HepG2 (cell line): ENCODE measurements around the gene ATXN7L2. TPM values are rescaled to one million over a fixed set of nuclear protein-coding genes. Genes with fewer than 3 reads are reported as not detected.

ENCODE experiments used
- CERS6 ChIP-seq: sonication (generic); formaldehyde crosslinking; IDR thresholded peaks from 2 replicates; pipeline ENCODE4 v1.5.0; 2020; ENCODE audit warnings: missing genetic modification reagents
- CHD4 ChIP-seq: fragments of 200-600 bp; sonication (generic); IDR thresholded peaks from 2 replicates; pipeline ENCODE4 v1.7.0; 2017; ENCODE audit warnings: mild to moderate bottlenecking, low read length, borderline replicate concordance
- FOXO1 ChIP-seq: sonication (generic); formaldehyde crosslinking; IDR thresholded peaks from 2 replicates; pipeline ENCODE4 v1.4.0; 2020; ENCODE audit warnings: missing genetic modification reagents
- HMG20B ChIP-seq: conservative IDR thresholded peaks from 2 replicates; pipeline ENCODE4 v1.6.1; 2016; ENCODE audit warnings: missing genetic modification reagents, missing compliant biosample characterization
- IKZF5 ChIP-seq: IDR thresholded peaks from 2 replicates; pipeline ENCODE4 v1.6.1; 2018; ENCODE audit warnings: missing genetic modification reagents, mild to moderate bottlenecking, missing compliant biosample characterization
- MIXL1 ChIP-seq: IDR thresholded peaks from 2 replicates; pipeline ENCODE4 v1.6.1; 2016
- PHF20 ChIP-seq: sonication (generic); formaldehyde crosslinking; IDR thresholded peaks from 2 replicates; pipeline ENCODE4 v1.5.0; 2020; ENCODE audit warnings: mild to moderate bottlenecking, missing genetic modification reagents
- RFXAP ChIP-seq: sonication (generic); formaldehyde crosslinking; IDR thresholded peaks from 2 replicates; pipeline ENCODE4 v1.4.0; 2020; ENCODE audit warnings: missing genetic modification reagents, borderline replicate concordance
- SMC3 ChIP-seq: IDR thresholded peaks from 2 replicates; pipeline ENCODE4 v1.6.1; 2011; ENCODE audit warnings: low read length, improper control_type of control experiment
- SP140L ChIP-seq: sonication (generic); formaldehyde crosslinking; IDR thresholded peaks from 2 replicates; pipeline ENCODE4 v1.4.0; 2020; ENCODE audit warnings: missing genetic modification reagents, borderline replicate concordance
- ZBTB1 ChIP-seq: sonication (generic); formaldehyde crosslinking; IDR thresholded peaks from 2 replicates; pipeline ENCODE4 v1.4.0; 2020; ENCODE audit warnings: missing genetic modification reagents, borderline replicate concordance
- ZBTB26 ChIP-seq: IDR thresholded peaks from 2 replicates; pipeline ENCODE4 v1.6.1; 2016; ENCODE audit warnings: missing compliant biosample characterization, missing genetic modification reagents, borderline replicate concordance
- ZFP91 ChIP-seq: sonication (generic); formaldehyde crosslinking; IDR thresholded peaks from 2 replicates; pipeline ENCODE4 v1.9.0; 2022; ENCODE audit warnings: missing genetic modification reagents, mild to moderate bottlenecking, borderline replicate concordance
- ZNF101 ChIP-seq: sonication (generic); formaldehyde crosslinking; IDR thresholded peaks from 2 replicates; pipeline ENCODE4 v1.4.0; 2020; ENCODE audit warnings: mild to moderate bottlenecking, low read depth, missing genetic modification reagents, borderline replicate concordance
- ZNF281 ChIP-seq: sonication (generic); formaldehyde crosslinking; IDR thresholded peaks from 2 replicates; pipeline ENCODE4 v1.4.0; 2020; ENCODE audit warnings: missing genetic modification reagents, borderline replicate concordance
- ZNF333 ChIP-seq: sonication (generic); formaldehyde crosslinking; IDR thresholded peaks from 2 replicates; pipeline ENCODE4 v1.4.0; 2020; ENCODE audit warnings: mild to moderate bottlenecking, missing genetic modification reagents, borderline replicate concordance
- ZNF431 ChIP-seq: sonication (generic); formaldehyde crosslinking; IDR thresholded peaks from 2 replicates; pipeline ENCODE4 v1.9.0; 2022; ENCODE audit warnings: missing genetic modification reagents, low read depth, mild to moderate bottlenecking, borderline replicate concordance
- ZNF546 ChIP-seq: sonication (generic); formaldehyde crosslinking; conservative IDR thresholded peaks from 2 replicates; pipeline ENCODE4 v1.8.1; 2023; ENCODE audit warnings: mild to moderate bottlenecking, missing genetic modification reagents
- ZNF572 ChIP-seq: sonication (generic); formaldehyde crosslinking; IDR thresholded peaks from 2 replicates; pipeline ENCODE4 v1.5.1; 2020; ENCODE audit warnings: mild to moderate bottlenecking, missing genetic modification reagents
- ZSCAN29 ChIP-seq: sonication (generic); formaldehyde crosslinking; conservative IDR thresholded peaks from 2 replicates; pipeline ENCODE4 v1.4.0; 2020; ENCODE audit warnings: mild to moderate bottlenecking, missing genetic modification reagents
- polyA plus RNA-seq, 8 experiments: library from polyadenylated mRNA; depleted of rRNA in 3 of 8; stranded (reverse) in 7 of 8; unstranded in 1 of 8; fragments of >200 nt; fragmentation: Illumina TruSeq in 4 of 8; extraction: Trizol in 4 of 8; gene quantifications; 2 replicates each; pipeline versions ENCODE4 v1.2.1 to v1.2.3, GENCODE V29; 2011 to 2016; ENCODE audit warnings: low read depth in 4 of 8, missing spikeins in 1 of 8, mixed read lengths in 1 of 8; ENCODE audit not compliant: insufficient read depth in 1 of 8
- total RNA-seq, 5 experiments: library from RNA; depleted of rRNA; stranded (reverse); fragments of >200 nt; fragmentation: Illumina TruSeq; extraction: Trizol; gene quantifications; 2 replicates each; pipeline ENCODE4 v1.2.3, GENCODE V29; 2016; ENCODE audit warnings: low read depth in 1 of 5

ATXN7L2 gene
- total and polyA plus RNA-seq, 2 of the 13 experiments (the other 11 are each of a cell fraction or from before 2014, with no cell fraction given), result 2.7 to 2.8 TPM

GRCh38 chr1:109493805-109494539 is 10.3 kb downstream of the ATXN7L2 start, which contains the start of gene CYB561D1 (continued):
- TF ChIP-seq ZFP91 (CRISPR knock-in tag) (peak; percentile 89), ZSCAN29 (0 out of 2 replicates have a peak, but pooled peaks have one; percentile 30), CERS6 (CRISPR knock-in tag) (no peak), IKZF5 (CRISPR knock-in tag) (peak; percentile 51; the same call in 1 of the 2 replicates), RFXAP (CRISPR knock-in tag) (no peak; the same call in 1 of the 2 replicates), ZNF431 (CRISPR knock-in tag) (no peak), ZNF546 (CRISPR knock-in tag) (no peak), SP140L (no peak), PHF20 (CRISPR knock-in tag) (peak; percentile 93), MIXL1 (CRISPR knock-in tag) (peak; percentile 19; the same call in 1 of the 2 replicates), ZBTB26 (peak; percentile 82; the same call in 1 of the 2 replicates), ZNF572 (no peak), FOXO1 (CRISPR knock-in tag) (0 out of 2 replicates have a peak, but pooled peaks have one; percentile 14), SMC3 (peak; percentile 8; the same call in 1 of the 2 replicates), ZNF333 (no peak), HMG20B (CRISPR knock-in tag) (no peak), ZBTB1 (CRISPR knock-in tag) (no peak), CHD4 (no peak), ZNF101 (CRISPR knock-in tag) (no peak), ZNF281 (CRISPR knock-in tag) (no peak)
